HFF-Myc (cell line): ENCODE results near the gene BAG5.
"Not testable (repeated sequence)": the region's sequence is repeated elsewhere in the genome, so short reads cannot be mapped to it uniquely, and the experiment has no call there.

ENCODE experiments used
- DNase-seq: peaks from one replicate; pipeline ENCODE4 v3.0.0-alpha.2; 2011; ENCODE audit warnings: low read depth; ENCODE audit errors: extremely low read depth
- H3K4me3 ChIP-seq: replicated peaks from 2 replicates; pipeline ENCODE4 v1.5.1; 2011; ENCODE audit warnings: low read depth, mild to moderate bottlenecking, control low read depth, low read length
- TF ChIP-seq, protein P1 (sequence below): IDR thresholded peaks from 2 replicates; pipeline ENCODE4 v1.5.1; 2012; ENCODE audit warnings: mild to moderate bottlenecking, low read depth, low read length, control low read depth; ENCODE audit errors: missing control alignments

BAG5 gene

DNA sequence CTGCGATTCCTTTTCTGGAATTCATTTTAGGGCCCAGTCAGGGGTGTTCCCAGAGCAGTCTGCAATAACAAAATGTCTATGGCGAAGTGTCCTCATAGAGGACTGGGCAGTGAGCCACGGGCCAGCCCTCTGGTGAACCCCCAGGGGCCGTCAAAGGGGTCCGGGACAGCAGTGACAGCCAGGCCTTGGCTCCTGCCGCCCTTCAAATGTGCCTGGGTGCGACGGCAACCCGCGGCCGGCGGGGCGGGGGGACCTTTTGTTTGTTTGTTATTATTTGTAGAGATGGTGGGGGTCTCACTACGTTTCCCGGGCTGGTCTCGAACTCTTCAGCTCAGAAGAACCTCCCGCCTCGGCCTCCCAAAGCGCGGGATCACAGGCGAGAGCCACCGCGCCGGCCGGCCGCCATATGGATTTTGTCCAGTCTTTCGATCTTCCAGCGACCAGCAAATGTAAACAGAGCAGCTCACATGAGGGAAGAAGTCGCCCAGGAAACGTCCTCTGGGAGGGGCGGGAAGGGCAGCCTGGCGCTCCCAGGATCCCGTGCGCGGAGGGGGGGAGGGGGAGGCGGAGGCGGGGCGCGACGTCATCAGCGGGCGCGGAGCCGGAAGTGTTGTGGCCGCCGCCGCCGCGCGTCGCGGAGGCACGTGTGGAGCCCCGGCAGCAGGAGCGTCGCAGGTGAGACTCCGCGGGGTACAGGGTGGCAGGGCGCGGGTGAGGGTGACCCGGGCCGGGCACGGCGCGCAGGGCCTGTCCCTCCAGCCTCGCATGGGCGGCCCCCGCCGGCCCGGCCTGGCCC is 33.7 kb downstream of the BAG5 start, which contains the start of gene TRMT61A:
Gene TRMT61A (plus strand): TSS at position 610 of the 796 bp plus-strand sequence. CDS start 783 bp downstream, outside the sequence.
- peak within 1 kb of the TSS; percentile 98 for H3K4me3 ChIP-seq
- DNase-seq: peak; percentile 80
- TF ChIP-seq, protein P1, sequence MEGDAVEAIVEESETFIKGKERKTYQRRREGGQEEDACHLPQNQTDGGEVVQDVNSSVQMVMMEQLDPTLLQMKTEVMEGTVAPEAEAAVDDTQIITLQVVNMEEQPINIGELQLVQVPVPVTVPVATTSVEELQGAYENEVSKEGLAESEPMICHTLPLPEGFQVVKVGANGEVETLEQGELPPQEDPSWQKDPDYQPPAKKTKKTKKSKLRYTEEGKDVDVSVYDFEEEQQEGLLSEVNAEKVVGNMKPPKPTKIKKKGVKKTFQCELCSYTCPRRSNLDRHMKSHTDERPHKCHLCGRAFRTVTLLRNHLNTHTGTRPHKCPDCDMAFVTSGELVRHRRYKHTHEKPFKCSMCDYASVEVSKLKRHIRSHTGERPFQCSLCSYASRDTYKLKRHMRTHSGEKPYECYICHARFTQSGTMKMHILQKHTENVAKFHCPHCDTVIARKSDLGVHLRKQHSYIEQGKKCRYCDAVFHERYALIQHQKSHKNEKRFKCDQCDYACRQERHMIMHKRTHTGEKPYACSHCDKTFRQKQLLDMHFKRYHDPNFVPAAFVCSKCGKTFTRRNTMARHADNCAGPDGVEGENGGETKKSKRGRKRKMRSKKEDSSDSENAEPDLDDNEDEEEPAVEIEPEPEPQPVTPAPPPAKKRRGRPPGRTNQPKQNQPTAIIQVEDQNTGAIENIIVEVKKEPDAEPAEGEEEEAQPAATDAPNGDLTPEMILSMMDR: no peak

DNA sequence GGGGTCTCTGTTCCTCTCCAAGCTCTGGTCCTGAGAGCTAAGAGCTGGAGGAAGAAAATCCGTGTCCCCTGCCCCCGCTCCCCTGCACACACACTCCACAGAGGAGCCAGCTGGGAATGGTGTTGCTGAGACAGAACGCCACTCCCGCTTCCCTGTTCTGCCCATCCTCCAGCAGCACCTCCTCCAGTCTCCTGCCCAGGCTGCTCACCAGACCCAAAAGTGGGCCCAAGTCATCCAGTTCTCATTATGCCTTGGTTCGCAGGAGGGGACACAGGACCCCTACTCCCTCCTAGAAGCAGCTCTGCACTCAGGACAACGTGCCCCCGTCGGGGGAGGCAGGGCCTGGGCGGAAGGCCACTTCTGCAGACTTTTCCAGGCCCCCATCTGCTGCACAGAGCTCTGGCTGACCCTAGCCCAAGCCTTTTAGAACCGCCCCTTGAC is 34.3 kb downstream of the BAG5 start:
- TF ChIP-seq, protein P1: no peak
- peak overlapping the region; percentile 98 for H3K4me3 ChIP-seq
- DNase-seq: no peak

DNA sequence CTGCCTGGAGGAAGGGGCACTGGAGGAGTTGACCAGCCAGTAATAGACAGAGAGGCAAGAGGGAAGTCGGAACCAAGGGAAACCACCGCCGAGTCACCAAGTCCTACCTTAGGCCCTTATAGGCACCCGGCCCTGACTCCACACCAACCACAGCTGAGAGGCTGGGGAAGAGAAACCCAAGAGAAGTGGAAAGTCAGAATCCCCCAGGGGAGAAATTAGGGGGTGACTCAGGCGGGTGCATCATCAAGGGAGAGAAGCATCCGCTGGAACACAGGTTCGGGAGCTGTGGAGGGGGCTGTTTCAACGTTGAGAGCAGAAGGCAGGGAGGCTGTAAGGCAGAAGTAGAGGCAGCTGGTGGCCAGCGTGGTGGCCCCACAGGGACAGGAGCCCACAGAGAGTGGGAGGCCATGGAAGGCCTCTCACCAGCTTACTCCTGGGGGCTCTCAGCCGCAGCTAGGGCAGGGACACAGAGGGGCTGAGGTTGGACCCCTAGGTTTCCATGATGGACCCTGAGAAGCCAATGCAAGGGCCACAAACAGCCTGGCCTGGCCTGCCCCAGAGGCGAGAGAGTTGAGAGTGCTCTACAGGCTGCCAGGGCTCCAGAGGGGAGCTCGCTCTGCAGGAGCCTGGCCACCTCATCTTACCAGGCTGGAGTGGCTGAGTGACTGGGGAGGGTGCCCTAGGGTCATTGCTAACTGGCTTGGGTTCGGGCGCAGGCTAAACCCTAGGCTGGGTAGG is 34.9 kb downstream of the BAG5 start:
- no peak for DNase-seq
- H3K4me3 ChIP-seq: peak overlapping the region; percentile 98

DNA sequence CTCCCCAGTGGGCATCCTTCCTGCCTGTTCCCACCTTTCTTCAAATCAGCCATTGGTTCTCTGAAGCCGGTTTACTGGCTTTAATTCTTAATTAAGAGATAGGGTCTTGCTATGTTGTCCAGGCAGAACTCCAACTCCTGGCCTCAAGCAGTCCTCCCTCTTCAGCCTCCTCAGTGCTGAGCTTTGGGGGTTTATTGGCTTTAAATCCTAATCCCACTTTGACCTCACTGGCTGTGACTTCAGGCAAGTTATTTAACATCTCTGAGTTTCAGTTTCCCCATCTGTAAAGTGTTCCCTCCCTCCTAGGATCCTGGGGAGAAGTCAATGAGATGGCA is 35.6 kb downstream of the BAG5 start:
- DNase-seq: no peak
- H3K4me3 ChIP-seq: no peak overlapping the region
- TF ChIP-seq, protein P1: no peak

More for the DNA sequence above, 34.9 kb downstream of the BAG5 start:
- TF ChIP-seq, protein P1: no peak

DNA sequence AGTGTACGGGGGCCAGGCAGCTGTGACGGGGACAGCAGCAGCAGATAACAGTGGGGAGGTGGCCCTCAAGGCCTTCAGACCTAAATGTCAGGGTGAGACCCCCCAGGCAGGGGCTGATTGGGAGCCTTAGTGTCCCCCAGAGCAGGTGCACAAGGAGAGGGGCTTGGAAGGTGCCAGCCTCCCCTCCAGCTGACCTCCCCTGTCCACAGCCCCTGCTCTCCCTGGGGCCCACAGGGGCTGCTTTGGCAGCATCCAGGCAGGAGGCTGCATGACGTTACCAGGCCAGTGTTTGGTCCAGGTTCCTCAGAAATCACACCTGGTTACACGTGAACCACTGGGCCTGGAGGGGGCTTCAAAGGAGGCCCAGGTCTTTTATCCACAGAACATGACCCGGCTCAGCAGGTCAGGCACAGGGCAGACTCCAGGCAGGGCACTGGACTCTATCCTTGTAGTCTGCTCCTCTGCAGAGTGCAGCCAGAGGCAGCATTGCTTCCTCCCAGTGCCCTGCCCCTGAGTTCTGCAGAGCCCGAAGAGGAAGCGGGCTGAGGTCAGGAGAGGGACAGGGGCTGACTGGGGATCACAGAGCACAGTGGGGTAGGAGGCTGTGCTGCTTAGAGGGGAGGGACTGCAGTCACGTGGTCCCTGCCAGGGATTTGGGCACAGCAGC is 36.1 kb downstream of the BAG5 start:
- H3K4me3 ChIP-seq: no peak overlapping the region
- DNase-seq: no peak
- TF ChIP-seq, protein P1: no peak

DNA sequence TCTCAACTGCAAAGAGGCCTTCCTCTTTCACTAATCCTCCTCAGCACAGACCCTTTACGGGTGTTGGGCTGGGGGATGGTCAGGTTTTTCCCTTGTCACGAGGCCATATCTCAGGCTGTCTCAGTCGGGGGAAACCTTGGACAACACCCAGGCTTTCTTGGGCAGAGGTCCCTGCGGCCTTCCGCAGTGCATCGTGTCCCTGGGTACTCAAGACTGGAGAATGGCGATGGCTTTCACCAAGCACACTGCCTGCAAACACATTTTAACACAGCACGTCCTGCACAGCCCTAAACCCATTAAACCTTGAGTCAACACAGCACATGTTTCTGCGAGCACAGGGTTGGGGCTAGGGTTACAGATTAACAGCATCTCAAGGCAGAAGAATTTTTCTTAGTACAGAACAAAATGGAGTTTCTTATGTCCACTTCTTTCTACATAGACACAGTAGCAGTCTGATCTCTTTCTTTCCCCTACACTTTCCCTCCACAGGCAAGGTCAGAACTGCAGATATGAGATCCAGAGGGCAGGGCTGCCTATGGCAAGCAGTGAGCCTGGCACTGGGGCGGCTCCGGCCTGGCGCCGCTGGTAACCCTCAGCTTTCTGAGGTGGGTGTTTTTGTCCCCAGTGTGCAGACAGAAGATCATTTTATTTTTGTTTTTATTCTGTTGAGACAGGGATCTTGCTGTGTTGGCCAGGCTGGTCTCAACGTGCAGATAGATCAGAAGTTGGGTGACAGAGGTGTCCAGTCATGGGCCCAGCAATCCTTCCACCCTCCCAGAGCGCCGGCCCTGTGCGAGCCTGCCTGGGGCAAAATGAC is 36.8 kb downstream of the BAG5 start:
- H3K4me3 ChIP-seq, DNase-seq: not testable (repeated sequence)
